PFSK-1 (cell line): ENCODE measurements around the gene DLK1.

Experiments used
- FOXP2 ChIP-seq: optimal IDR thresholded peaks from 2 replicates; pipeline ENCODE3; 2011; ENCODE audit warnings: borderline replicate concordance, control low read depth, inconsistent platforms; ENCODE audit not compliant: insufficient read depth; ENCODE audit errors: extremely low read length, extremely low read depth
- POLR2AphosphoS5 ChIP-seq: IDR thresholded peaks from 2 replicates; pipeline ENCODE4 v1.6.1; 2012; ENCODE audit warnings: low read depth, mild to moderate bottlenecking, control low read depth, low read length, moderate library complexity
- SIN3A ChIP-seq: IDR thresholded peaks from 2 replicates; pipeline ENCODE4 v1.6.1; 2012; ENCODE audit warnings: mild to moderate bottlenecking, low read length, moderate library complexity, borderline replicate concordance; ENCODE audit not compliant: insufficient read depth
- TAF1 ChIP-seq: IDR thresholded peaks from 2 replicates; pipeline ENCODE4 v1.6.1; 2012; ENCODE audit warnings: low read length, control low read depth, borderline replicate concordance; ENCODE audit not compliant: insufficient read depth
- TF ChIP-seq, protein P1 (sequence below), 2 experiments: IDR thresholded peaks; 2 replicates each; pipeline versions ENCODE4 v1.6.1 to v1.8.0; 2011 to 2012; ENCODE audit warnings: low read depth in 2 of 2, low read length in 2 of 2, control low read depth in 1 of 2, inconsistent platforms in 1 of 2, mild to moderate bottlenecking in 1 of 2, moderate library complexity in 1 of 2; ENCODE audit not compliant: insufficient read depth in 1 of 2

The DLK1 gene

DNA sequence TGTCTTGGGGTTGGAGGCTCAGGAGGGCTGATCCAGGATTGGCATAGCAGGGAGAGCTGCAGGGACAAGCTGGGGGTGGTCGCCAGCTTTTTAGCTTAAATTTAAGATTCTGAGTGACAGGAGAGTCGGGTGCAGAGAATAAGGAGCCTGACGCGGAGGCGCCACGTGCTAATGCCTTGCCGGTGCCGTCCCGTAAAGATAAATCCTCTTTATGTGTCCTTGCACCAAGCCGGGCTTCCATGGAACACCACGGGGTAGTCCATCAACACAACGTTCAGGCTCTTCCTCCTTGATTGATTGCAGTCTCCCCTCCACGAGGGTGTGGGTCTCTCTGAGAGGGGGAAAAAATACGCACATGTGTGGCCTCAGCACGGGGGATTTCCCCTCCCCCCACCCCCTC lies 3.9 kb downstream of the DLK1 start:
- TF ChIP-seq FOXP2 (no peak), SIN3A (no peak), TAF1 (no peak), POLR2AphosphoS5 (no peak)
- TF ChIP-seq, protein P1, sequence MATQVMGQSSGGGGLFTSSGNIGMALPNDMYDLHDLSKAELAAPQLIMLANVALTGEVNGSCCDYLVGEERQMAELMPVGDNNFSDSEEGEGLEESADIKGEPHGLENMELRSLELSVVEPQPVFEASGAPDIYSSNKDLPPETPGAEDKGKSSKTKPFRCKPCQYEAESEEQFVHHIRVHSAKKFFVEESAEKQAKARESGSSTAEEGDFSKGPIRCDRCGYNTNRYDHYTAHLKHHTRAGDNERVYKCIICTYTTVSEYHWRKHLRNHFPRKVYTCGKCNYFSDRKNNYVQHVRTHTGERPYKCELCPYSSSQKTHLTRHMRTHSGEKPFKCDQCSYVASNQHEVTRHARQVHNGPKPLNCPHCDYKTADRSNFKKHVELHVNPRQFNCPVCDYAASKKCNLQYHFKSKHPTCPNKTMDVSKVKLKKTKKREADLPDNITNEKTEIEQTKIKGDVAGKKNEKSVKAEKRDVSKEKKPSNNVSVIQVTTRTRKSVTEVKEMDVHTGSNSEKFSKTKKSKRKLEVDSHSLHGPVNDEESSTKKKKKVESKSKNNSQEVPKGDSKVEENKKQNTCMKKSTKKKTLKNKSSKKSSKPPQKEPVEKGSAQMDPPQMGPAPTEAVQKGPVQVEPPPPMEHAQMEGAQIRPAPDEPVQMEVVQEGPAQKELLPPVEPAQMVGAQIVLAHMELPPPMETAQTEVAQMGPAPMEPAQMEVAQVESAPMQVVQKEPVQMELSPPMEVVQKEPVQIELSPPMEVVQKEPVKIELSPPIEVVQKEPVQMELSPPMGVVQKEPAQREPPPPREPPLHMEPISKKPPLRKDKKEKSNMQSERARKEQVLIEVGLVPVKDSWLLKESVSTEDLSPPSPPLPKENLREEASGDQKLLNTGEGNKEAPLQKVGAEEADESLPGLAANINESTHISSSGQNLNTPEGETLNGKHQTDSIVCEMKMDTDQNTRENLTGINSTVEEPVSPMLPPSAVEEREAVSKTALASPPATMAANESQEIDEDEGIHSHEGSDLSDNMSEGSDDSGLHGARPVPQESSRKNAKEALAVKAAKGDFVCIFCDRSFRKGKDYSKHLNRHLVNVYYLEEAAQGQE (IDR thresholded peaks at IDR 0.05; ENCODE audit: insufficient read depth in 1 of 2, low read depth in 2 of 2, low read length in 2 of 2): no peak

DNA sequence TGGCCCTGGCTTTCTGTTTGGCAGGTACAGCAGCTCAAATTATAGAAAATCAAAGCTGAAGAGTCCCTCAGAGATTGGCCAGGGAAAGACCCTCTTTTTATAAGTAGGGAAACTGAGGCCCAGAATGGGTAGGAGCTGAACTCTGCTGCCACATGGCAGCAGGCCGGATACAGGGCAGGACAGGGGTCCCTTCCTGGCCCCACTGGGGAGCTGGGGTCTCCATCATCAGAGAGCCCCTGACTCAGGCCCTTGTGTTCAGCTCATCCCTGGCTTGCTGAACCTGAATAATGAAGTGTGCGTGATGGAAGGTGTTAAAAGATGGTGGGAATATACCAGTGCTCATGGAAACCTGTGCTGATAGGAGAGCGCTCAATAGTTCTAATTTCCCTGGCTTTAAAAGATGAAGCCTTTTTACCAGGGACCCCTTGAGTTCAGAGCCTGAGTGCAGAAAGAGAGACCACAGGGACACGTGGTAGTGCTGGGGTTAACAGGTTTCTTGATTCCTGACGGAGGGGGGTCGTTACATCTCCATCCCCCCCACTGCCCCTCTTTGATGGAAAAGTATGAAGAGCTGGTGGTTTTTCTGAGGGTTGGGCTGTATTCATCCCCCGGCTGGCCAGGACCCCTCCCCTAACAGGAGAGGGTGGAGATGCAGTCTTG lies 4.4 kb downstream of the DLK1 start:
- TF ChIP-seq TAF1 (no peak), POLR2AphosphoS5 (no peak), SIN3A (no peak), FOXP2 (no peak)
- TF ChIP-seq, protein P1 (IDR thresholded peaks at IDR 0.05; ENCODE audit: insufficient read depth in 1 of 2, low read depth in 2 of 2, low read length in 2 of 2): no peak

DNA sequence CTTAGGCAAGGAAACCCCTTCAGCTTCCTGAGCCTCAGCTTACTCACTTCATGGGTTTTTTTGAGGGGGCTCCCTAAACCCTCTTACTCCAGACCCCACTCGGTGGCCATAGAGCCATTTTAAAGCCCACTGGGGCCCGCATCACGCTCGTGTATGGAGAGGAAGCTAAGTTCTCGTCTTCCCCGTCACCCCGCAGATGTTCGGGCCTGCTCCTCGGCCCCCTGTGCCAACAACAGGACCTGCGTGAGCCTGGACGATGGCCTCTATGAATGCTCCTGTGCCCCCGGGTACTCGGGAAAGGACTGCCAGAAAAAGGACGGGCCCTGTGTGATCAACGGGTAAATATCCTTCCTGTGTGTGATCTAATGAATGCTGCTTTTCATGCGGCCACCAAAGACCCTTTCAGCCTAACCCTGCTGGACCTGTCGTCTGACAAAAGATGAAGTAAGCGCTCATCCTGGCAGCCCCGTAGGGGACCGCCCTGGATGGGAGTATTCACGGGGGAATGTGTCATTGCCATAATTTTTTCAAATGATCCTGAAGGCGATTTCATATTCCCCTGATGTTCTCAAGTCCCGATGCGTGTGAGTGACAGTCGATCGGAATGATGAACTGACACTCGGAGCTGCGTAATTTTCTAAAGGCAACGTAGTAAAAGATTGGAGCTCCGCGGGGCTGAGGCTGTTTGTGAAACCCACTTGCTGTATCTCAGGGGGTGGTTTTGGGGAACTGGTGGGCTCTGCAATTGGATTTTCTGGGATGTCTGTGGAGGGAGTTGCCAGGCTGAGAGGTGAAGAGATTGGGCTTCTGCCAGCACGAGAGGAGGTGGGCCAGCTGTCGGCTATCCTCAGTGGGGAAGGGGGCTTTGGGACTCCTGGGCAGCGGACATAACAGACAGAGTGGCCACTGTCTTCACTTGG lies 5.4 kb downstream of the DLK1 start:
- TF ChIP-seq FOXP2 (no peak), SIN3A (no peak), TAF1 (no peak), POLR2AphosphoS5 (no peak)
- TF ChIP-seq, protein P1 (IDR thresholded peaks at IDR 0.05; ENCODE audit: insufficient read depth in 1 of 2, low read depth in 2 of 2, low read length in 2 of 2): no peak

DNA sequence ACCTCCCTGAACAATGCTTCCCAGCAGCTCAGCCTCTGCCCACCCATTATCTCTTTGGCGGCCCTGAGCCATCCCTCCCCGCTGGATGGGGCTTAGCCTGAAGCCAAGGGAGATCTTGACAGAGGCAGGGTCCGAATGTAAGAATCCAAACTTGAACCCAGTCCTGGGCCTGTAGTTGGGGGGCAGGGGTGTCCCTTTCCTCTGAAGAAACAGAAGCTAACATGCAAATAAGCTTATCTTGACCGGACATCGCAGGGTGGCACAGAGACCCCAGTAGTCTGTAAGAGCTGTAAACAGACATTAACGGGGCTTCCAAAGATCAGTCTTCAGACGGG lies 6.0 kb downstream of the DLK1 start:
- TF ChIP-seq FOXP2 (no peak), TAF1 (no peak), POLR2AphosphoS5 (no peak), SIN3A (no peak)
- TF ChIP-seq, protein P1 (IDR thresholded peaks at IDR 0.05; ENCODE audit: insufficient read depth in 1 of 2, low read depth in 2 of 2, low read length in 2 of 2): no peak
